ENCODE results near the gene SIL1. TPM values are rescaled to one million over a fixed set of nuclear protein-coding genes. Genes with fewer than 3 reads are reported as not detected.

Gene SIL1
- total RNA-seq, 1 experiment from 2014 or later, result 46.5 TPM

- H3K9me2 ChIP-seq (ENCODE audit: insufficient read depth), result 0 out of 2 replicates have a peak, but pooled peaks cover 3% of the 10 kb centered on the region
- intact Hi-C loops (cut with micrococcal nuclease; ENCODE audit: unreplicated experiment), result no loop called here
- no peak overlapping the region for H3K27ac ChIP-seq
- H2AFZ ChIP-seq, result no peak overlapping the region
- ChIA-PET POLR2A (ENCODE audit: unreplicated experiment) (no interaction called here), CTCF (no interaction called here)
- H3K4me1 ChIP-seq (replicated peaks; ENCODE audit: insufficient read depth), result peaks cover 4% of the 10 kb centered on the region; the same call in 1 of the 2 replicates
- no peaks in the 10 kb centered on the region for H3F3A ChIP-seq (ENCODE audit: insufficient read depth, low read depth)
- H3K79me2 ChIP-seq (ENCODE audit: low read depth), result no peaks in the 10 kb centered on the region
- no peak for TF ChIP-seq EZH2 (IDR thresholded peaks at IDR 0.05; ENCODE audit: low read depth)
- H3K4me3 ChIP-seq, result no peak overlapping the region
- H4K20me1 ChIP-seq (ENCODE audit: insufficient read depth), result no peaks in the 10 kb centered on the region
- no peaks in the 10 kb centered on the region for H3K9me3 ChIP-seq (ENCODE audit: insufficient read depth, low read depth)
- BruUV-seq (replicated peaks), result no TSS peak
- H3K4me2 ChIP-seq, result no peak overlapping the region
- no peaks in the 10 kb centered on the region for H3K36me3 ChIP-seq (ENCODE audit: low read depth)
- no peak for DNase-seq
- H3K27me3 ChIP-seq (ENCODE audit: insufficient read depth, low read depth), result no peaks in the 10 kb centered on the region
Observed at GRCh38 chr5:138960145-138960692, 237.9 kb downstream of the SIL1 start.

GRCh38 chr5:138956801-138957200 is 241.4 kb downstream of the SIL1 start:
- H3K36me3 ChIP-seq (ENCODE audit: low read depth), result no peaks in the 10 kb centered on the region
- no peak overlapping the region for H3K4me3 ChIP-seq
- TF ChIP-seq EZH2 (IDR thresholded peaks at IDR 0.05; ENCODE audit: low read depth), result no peak
- TF ChIP-seq CTCF (conservative IDR thresholded peaks at IDR 0.05), result no peak
- H2AFZ ChIP-seq, result no peak overlapping the region
- H3K9me3 ChIP-seq (ENCODE audit: insufficient read depth, low read depth), result no peaks in the 10 kb centered on the region
- no TSS peak for BruUV-seq (replicated peaks)
- H3K27me3 ChIP-seq (ENCODE audit: insufficient read depth, low read depth), result no peaks in the 10 kb centered on the region
- POLR2A ChIA-PET (ENCODE audit: unreplicated experiment), result no interaction called here
- H3K4me2 ChIP-seq, result no peak overlapping the region
- H3K79me2 ChIP-seq (ENCODE audit: low read depth), result no peaks in the 10 kb centered on the region
- no peak for DNase-seq
- H3K27ac ChIP-seq, result no peak overlapping the region
- H4K20me1 ChIP-seq (ENCODE audit: insufficient read depth), result no peaks in the 10 kb centered on the region
- H3F3A ChIP-seq (ENCODE audit: insufficient read depth, low read depth), result no peaks in the 10 kb centered on the region
- CTCF ChIA-PET, result no interaction called here
- H3K4me1 ChIP-seq (replicated peaks; ENCODE audit: insufficient read depth), result no peaks in the 10 kb centered on the region
- intact Hi-C loops (cut with micrococcal nuclease; ENCODE audit: unreplicated experiment), result no loop called here
- H3K9me2 ChIP-seq (ENCODE audit: insufficient read depth), result 0 out of 2 replicates have a peak, but pooled peaks cover 3% of the 10 kb centered on the region

GRCh38 chr5:138955671-138956295 is 242.4 kb downstream of the SIL1 start:
- intact Hi-C loops (cut with micrococcal nuclease; ENCODE audit: unreplicated experiment), result no loop called here
- ChIA-PET POLR2A (ENCODE audit: unreplicated experiment) (no interaction called here), CTCF (no interaction called here)
- Histone ChIP-seq H3K27me3 (ENCODE audit: insufficient read depth, low read depth) (no peaks in the 10 kb centered on the region), H3K4me2 (no peak overlapping the region), H4K20me1 (ENCODE audit: insufficient read depth) (no peaks in the 10 kb centered on the region), H3K27ac (no peak overlapping the region), H3K4me1 (replicated peaks; ENCODE audit: insufficient read depth) (no peaks in the 10 kb centered on the region), H3K36me3 (ENCODE audit: low read depth) (no peaks in the 10 kb centered on the region), H2AFZ (no peak overlapping the region), H3K79me2 (ENCODE audit: low read depth) (no peaks in the 10 kb centered on the region), H3K9me3 (ENCODE audit: insufficient read depth, low read depth) (no peaks in the 10 kb centered on the region), H3K9me2 (ENCODE audit: insufficient read depth) (0 out of 2 replicates have a peak, but pooled peaks cover 3% of the 10 kb centered on the region), H3K4me3 (no peak overlapping the region), H3F3A (ENCODE audit: insufficient read depth, low read depth) (no peaks in the 10 kb centered on the region)
- no peak for DNase-seq
- no peak for TF ChIP-seq EZH2 (IDR thresholded peaks at IDR 0.05; ENCODE audit: low read depth)
- TF ChIP-seq CTCF (conservative IDR thresholded peaks at IDR 0.05), result no peak
- BruUV-seq (replicated peaks), result no TSS peak
